Stimulated activated CD4-positive, alpha-beta T cell treated with anti-CD3 and anti-CD28 coated beads, Interleukin-12 subunit alpha, Interleukin-12 subunit beta, amount 100 ng/mL, for 48 hours (primary cell): ENCODE results near the gene PTGES2.

Experiments used
- DNase-seq, 3 donors: peaks; one replicate each; pipeline ENCODE4 v3.0.0-alpha.2; 2020; ENCODE audit warnings: low read depth in 2 of 3, low spot score in 1 of 3

PTGES2 gene

GRCh38 chr9:128153947-128154695 lies 26.6 kb upstream of the PTGES2 start:
- DNase-seq = no peak

GRCh38 chr9:128153060-128153946 lies 25.8 kb upstream of the PTGES2 start:
- no peak for DNase-seq

GRCh38 chr9:128152133-128153059 lies 24.9 kb upstream of the PTGES2 start:
- no peak for DNase-seq

- DNase-seq = no peak
These were observed 24.0 kb upstream of the PTGES2 start for GRCh38 chr9:128151309-128152132.

- no peak for DNase-seq
These were observed 23.2 kb upstream of the PTGES2 start for GRCh38 chr9:128150594-128151308.

- DNase-seq = no peak
These were observed 22.5 kb upstream of the PTGES2 start for GRCh38 chr9:128149951-128150593.

- DNase-seq = no peak
These were observed 21.6 kb upstream of the PTGES2 start, which contains the start of gene LCN2 for GRCh38 chr9:128149001-128149701. TSS of gene LCN2 (plus strand) at chr9:128149453. CDS start at chr9:128149526, 73 bp downstream.

- DNase-seq = no peak
These were observed 21.0 kb upstream of the PTGES2 start for GRCh38 chr9:128148509-128149000.

- DNase-seq = no peak
These were observed 19.1 kb upstream of the PTGES2 start for GRCh38 chr9:128146591-128147120.

GRCh38 chr9:128145951-128146351 lies 18.4 kb upstream of the PTGES2 start:
- DNase-seq = no peak

- DNase-seq = no peak
These were observed 18.0 kb upstream of the PTGES2 start for GRCh38 chr9:128145536-128145935.

GRCh38 chr9:128144239-128145181 lies 17.0 kb upstream of the PTGES2 start:
- DNase-seq = no peak

- DNase-seq = no peak
These were observed 16.2 kb upstream of the PTGES2 start for GRCh38 chr9:128143525-128144238.

GRCh38 chr9:128142596-128142995 lies 15.1 kb upstream of the PTGES2 start:
- DNase-seq = no peak

- DNase-seq = no peak
These were observed 14.5 kb upstream of the PTGES2 start for GRCh38 chr9:128142061-128142460.

- no peak for DNase-seq
These were observed 14.1 kb upstream of the PTGES2 start for GRCh38 chr9:128141604-128142003.
